Type B pancreatic cell (in vitro differentiated cells): ENCODE results near the gene ELK3. TPM values are rescaled to one million over a fixed set of nuclear protein-coding genes. Genes with fewer than 3 reads are reported as not detected.

Source experiments
- DNase-seq: peaks from one replicate; pipeline ENCODE4 v3.0.0; 2021; ENCODE audit warnings: mixed read lengths; ENCODE audit not compliant: unreplicated experiment; ENCODE audit errors: extremely low spot score
- H3K27ac Mint-ChIP-seq: 2 replicates; pipeline ENCODE4 v1.8.0; 2021; ENCODE audit warnings: mild to moderate bottlenecking, mixed read lengths
- H3K27me3 Mint-ChIP-seq: 2 replicates; pipeline ENCODE4 v1.8.0; 2021; ENCODE audit warnings: mixed read lengths
- H3K36me3 Mint-ChIP-seq: 2 replicates; pipeline ENCODE4 v1.8.0; 2021; ENCODE audit warnings: mixed read lengths
- H3K4me1 Mint-ChIP-seq: one replicate; pipeline ENCODE4 v1.8.0; 2021; ENCODE audit warnings: mixed read lengths; ENCODE audit not compliant: unreplicated experiment
- H3K4me3 Mint-ChIP-seq: 2 replicates; pipeline ENCODE4 v1.8.0; 2021; ENCODE audit warnings: mild to moderate bottlenecking, mixed read lengths
- H3K9me3 Mint-ChIP-seq: 2 replicates; pipeline ENCODE4 v1.8.0; 2021; ENCODE audit warnings: mixed read lengths
- total RNA-seq: library from RNA; stranded (reverse); gene quantifications from 2 replicates; pipeline ENCODE4 v1.2.1, GENCODE V29; 2021; ENCODE audit warnings: low replicate concordance
- TF ChIP-seq, protein P1 (sequence below): fragments of 200-600 bp; sonication (generic); conservative IDR thresholded peaks from 2 replicates; pipeline ENCODE4 v1.5.0; 2021; ENCODE audit warnings: antibody characterized with exemption, mild to moderate bottlenecking

The ELK3 gene
- total RNA-seq, 1 donor from 2014 or later = 17.6 TPM

DNA sequence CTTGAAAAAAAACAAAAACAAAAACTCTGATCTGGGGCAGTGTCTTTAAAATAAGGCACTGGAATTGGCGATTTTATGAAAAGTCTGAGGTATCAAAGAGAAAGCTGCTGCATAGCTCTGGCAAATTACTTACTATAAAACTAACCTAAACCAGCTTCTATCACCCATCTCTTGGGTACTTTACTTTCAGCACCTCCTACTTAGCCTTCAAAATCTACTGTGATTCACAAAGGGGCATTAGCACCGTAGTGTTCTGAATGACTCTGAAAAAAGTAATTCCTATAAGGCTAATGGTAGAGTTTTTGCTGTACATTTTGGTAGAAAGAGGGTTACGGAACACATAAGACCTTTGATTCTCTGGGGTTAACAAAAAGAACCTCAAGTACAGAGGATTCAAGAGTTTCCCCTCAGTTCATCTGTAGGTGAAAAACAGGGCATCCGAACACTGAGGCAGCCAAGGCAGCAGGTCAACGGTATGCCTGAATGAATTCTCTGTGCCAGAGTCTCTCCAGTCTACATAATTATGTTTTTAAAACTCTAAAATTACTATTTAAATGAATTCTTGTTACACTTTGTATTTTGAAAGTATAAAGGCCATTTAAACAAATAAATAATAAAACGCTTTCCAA, 101.5 kb downstream of the ELK3 start:
- H3K36me3 Mint-ChIP-seq = peaks cover 25% of the 10 kb centered on the region
- H3K4me3 Mint-ChIP-seq = no peak overlapping the region
- H3K27ac Mint-ChIP-seq = no peak overlapping the region
- no peaks in the 10 kb centered on the region for H3K4me1 Mint-ChIP-seq
- H3K9me3 Mint-ChIP-seq = no peaks in the 10 kb centered on the region
- DNase-seq = no peak
- H3K27me3 Mint-ChIP-seq = no peaks in the 10 kb centered on the region
- TF ChIP-seq, protein P1, sequence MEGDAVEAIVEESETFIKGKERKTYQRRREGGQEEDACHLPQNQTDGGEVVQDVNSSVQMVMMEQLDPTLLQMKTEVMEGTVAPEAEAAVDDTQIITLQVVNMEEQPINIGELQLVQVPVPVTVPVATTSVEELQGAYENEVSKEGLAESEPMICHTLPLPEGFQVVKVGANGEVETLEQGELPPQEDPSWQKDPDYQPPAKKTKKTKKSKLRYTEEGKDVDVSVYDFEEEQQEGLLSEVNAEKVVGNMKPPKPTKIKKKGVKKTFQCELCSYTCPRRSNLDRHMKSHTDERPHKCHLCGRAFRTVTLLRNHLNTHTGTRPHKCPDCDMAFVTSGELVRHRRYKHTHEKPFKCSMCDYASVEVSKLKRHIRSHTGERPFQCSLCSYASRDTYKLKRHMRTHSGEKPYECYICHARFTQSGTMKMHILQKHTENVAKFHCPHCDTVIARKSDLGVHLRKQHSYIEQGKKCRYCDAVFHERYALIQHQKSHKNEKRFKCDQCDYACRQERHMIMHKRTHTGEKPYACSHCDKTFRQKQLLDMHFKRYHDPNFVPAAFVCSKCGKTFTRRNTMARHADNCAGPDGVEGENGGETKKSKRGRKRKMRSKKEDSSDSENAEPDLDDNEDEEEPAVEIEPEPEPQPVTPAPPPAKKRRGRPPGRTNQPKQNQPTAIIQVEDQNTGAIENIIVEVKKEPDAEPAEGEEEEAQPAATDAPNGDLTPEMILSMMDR = no peak

DNA sequence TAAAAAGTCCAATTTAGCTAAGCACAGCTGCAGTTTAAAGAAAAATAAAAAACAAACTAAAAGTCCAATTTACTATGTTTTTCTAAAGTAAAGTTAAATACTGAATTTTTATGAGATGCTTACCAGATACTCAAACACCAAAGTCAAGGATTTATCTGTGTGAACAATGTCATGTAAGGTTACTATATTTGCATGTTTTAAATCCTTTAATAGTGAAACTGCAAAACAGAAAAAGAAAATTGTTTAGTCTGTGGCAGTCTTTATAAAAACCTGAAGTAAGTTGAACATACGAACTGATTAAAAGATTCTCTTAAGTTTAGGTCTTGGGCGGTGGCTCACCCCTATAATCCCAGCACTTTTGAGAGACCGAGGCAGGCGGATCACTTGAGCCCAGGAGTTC, 103.3 kb downstream of the ELK3 start:
- no peak for DNase-seq
- Mint-ChIP-seq H3K4me1 (no peaks in the 10 kb centered on the region), H3K27ac (no peak overlapping the region), H3K9me3 (no peaks in the 10 kb centered on the region), H3K27me3 (no peaks in the 10 kb centered on the region), H3K36me3 (peaks cover 21% of the 10 kb centered on the region), H3K4me3 (no peak overlapping the region)
- TF ChIP-seq, protein P1 = no peak

DNA sequence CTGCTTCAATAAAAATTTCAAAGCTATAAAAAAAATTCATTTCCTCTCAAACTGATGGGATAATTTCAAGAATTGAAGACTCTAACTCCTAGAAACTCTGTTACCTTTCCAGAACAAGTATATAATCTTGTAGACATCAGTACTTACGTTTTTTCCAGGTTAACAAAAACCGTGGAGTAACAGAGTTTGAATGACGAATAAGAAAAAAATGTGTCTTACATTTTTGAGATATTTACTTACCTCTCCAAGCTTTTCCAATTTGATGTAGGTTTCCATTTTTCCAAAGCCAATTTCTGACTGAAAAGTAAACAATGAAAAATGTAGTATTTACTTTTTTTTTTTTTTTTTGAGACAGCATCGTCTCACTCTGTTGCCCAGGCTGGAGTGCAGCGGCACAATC, 105.9 kb downstream of the ELK3 start:
- H3K36me3 Mint-ChIP-seq = peaks cover 13% of the 10 kb centered on the region
- TF ChIP-seq, protein P1 = no peak
- H3K4me3 Mint-ChIP-seq = no peak overlapping the region
- H3K4me1 Mint-ChIP-seq = no peaks in the 10 kb centered on the region
- no peak for DNase-seq
- no peaks in the 10 kb centered on the region for H3K9me3 Mint-ChIP-seq
- H3K27me3 Mint-ChIP-seq = no peaks in the 10 kb centered on the region
- H3K27ac Mint-ChIP-seq = no peak overlapping the region

DNA sequence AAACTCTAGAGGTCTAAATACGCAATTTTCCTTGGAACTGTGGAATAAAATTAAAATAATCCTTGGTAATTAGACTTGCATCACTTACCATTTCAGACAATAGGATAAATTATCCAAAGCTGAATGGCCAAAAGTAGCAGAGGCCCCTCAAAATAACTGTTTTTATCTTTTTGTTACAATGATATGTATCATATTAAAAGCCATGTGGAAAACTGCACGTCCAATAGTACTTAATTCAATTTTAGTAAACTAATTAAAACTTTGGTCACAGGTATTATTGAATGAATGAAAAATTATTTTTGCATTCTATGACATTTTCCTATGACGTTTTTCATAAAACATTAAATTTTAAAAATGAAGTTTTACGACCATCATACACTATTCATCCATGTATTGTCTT, 107.6 kb downstream of the ELK3 start:
- Mint-ChIP-seq H3K27me3 (no peaks in the 10 kb centered on the region), H3K27ac (no peak overlapping the region), H3K9me3 (no peaks in the 10 kb centered on the region), H3K4me3 (no peak overlapping the region), H3K4me1 (no peaks in the 10 kb centered on the region), H3K36me3 (peaks cover 9% of the 10 kb centered on the region)
- TF ChIP-seq, protein P1 = no peak
- no peak for DNase-seq

DNA sequence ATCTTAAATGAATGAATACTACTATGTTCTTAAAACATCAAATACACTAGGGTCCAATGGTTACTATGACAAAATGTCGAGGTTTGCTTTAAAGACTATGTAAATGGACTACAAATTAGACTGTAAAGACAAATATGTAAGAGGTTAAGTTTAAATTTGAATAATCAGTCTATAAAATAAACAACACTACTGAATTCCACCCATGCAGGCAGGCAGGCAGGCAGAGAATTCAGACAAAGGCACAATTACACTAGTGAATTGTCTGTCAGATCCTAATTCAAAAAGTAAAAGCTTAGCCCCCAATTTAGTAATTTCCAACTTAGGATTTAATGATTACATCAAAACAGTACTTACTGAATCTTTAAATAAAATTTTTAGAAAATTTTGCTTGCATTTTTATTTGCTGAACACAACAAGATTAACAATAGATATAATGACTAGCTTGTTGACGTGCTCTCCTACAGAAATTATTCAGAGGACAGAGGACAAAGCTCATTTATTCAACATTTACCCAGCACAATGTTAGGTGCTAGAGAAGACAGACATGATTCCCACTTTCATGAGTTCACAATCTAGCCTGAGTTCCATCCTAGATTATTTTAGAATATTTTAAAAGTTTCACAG, 108.6 kb downstream of the ELK3 start:
- Mint-ChIP-seq H3K36me3 (peaks cover 9% of the 10 kb centered on the region), H3K4me1 (no peaks in the 10 kb centered on the region), H3K27me3 (no peaks in the 10 kb centered on the region), H3K9me3 (no peaks in the 10 kb centered on the region), H3K4me3 (no peak overlapping the region), H3K27ac (no peak overlapping the region)
- TF ChIP-seq, protein P1 = no peak
- no peak for DNase-seq
